OCI-LY3 (cell line): ENCODE results near the gene CHRDL2.

Source experiments
- H2AFZ ChIP-seq: fragments of 200-600, 300-600 bp; shearing (Covaris generic); 2 replicates; pipeline ENCODE4 v1.6.0; 2014; ENCODE audit warnings: antibody characterized with exemption, low read depth, low read length
- H3K27ac ChIP-seq: fragments of 200-600, 300-600 bp; sonication (generic); 2 replicates; pipeline ENCODE4 v1.5.1; 2014; ENCODE audit warnings: mild to moderate bottlenecking, low read length, moderate library complexity, mixed read lengths
- H3K27me3 ChIP-seq: fragments of 200-600, 300-600 bp; sonication (generic); 2 replicates; pipeline ENCODE4 v1.6.1; 2014; ENCODE audit warnings: low read depth, low read length, mixed read lengths
- H3K36me3 ChIP-seq: fragments of 200-600, 300-600 bp; sonication (generic); replicated peaks from 2 replicates; pipeline ENCODE3; 2014; ENCODE audit warnings: low read depth, low read length, mixed read lengths
- H3K4me1 ChIP-seq: fragments of 300-600, 200-600 bp; sonication (generic); 2 replicates; pipeline ENCODE4 v1.6.1; 2014; ENCODE audit warnings: low read length, mixed read lengths
- H3K4me2 ChIP-seq: fragments of 200-600, 300-600 bp; sonication (generic); 2 replicates; pipeline ENCODE4 v1.6.1; 2014; ENCODE audit warnings: low read length, mixed read lengths
- H3K4me3 ChIP-seq: fragments of 300-600, 200-600 bp; sonication (generic); 2 replicates; pipeline ENCODE4 v1.5.1; 2014; ENCODE audit warnings: antibody characterized with exemption, mild to moderate bottlenecking, low read length, moderate library complexity
- H3K79me2 ChIP-seq: fragments of 300-600, 200-600 bp; shearing (Covaris generic); 2 replicates; pipeline ENCODE4 v1.6.1; 2014; ENCODE audit warnings: mild to moderate bottlenecking, low read length, mixed read lengths
- H3K9ac ChIP-seq: fragments of 300-600, 200-600 bp; shearing (Covaris generic); 2 replicates; pipeline ENCODE4 v1.6.0; 2014; ENCODE audit warnings: mild to moderate bottlenecking, low read length, moderate library complexity
- H3K9me3 ChIP-seq: fragments of 200-600, 300-600 bp; shearing (Covaris generic); 2 replicates; pipeline ENCODE4 v1.6.1; 2014; ENCODE audit warnings: low read length, mixed read lengths; ENCODE audit not compliant: insufficient read depth
- H4K20me1 ChIP-seq: fragments of 200-600, 300-600 bp; sonication (generic); 2 replicates; pipeline ENCODE4 v1.6.1; 2016; ENCODE audit warnings: low read length, mixed read lengths; ENCODE audit not compliant: insufficient read depth
- EZH2phosphoT487 ChIP-seq: fragments of 200-600 bp; shearing (Covaris generic); IDR thresholded peaks from 2 replicates; pipeline ENCODE4 v1.6.1; 2018; ENCODE audit warnings: antibody characterized with exemption, mixed run types, low read depth
- TF ChIP-seq, protein P1 (sequence below): fragments of 200-600, 300-600 bp; sonication (generic); IDR thresholded peaks from 2 replicates; pipeline ENCODE4 v1.5.1; 2014; ENCODE audit warnings: antibody characterized with exemption, low read length, low read depth

The CHRDL2 gene

DNA sequence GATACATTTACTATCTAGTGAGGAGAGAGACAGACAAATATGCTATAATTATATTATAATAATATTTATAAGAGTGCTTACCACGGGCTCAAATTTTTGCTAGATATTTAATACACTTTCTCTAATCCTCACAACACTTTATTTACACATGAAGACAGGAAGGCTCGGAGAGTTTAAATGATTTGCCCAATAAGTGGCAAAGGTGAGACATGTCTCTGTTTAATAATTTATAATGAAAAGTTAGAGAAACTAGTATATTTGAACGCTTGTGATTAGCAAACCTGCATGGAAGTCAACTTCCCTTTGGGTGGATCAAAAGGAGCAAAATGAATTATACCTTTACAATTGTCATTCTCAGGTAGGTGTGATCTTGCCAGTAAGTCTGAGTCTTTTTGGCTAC lies 83.4 kb downstream of the CHRDL2 start:
- H3K9ac ChIP-seq, result no peak overlapping the region
- no peak overlapping the region for H3K27ac ChIP-seq
- H3K27me3 ChIP-seq, result no peaks in the 10 kb centered on the region
- no peak overlapping the region for H3K4me3 ChIP-seq
- TF ChIP-seq EZH2phosphoT487, result no peak
- TF ChIP-seq, protein P1, sequence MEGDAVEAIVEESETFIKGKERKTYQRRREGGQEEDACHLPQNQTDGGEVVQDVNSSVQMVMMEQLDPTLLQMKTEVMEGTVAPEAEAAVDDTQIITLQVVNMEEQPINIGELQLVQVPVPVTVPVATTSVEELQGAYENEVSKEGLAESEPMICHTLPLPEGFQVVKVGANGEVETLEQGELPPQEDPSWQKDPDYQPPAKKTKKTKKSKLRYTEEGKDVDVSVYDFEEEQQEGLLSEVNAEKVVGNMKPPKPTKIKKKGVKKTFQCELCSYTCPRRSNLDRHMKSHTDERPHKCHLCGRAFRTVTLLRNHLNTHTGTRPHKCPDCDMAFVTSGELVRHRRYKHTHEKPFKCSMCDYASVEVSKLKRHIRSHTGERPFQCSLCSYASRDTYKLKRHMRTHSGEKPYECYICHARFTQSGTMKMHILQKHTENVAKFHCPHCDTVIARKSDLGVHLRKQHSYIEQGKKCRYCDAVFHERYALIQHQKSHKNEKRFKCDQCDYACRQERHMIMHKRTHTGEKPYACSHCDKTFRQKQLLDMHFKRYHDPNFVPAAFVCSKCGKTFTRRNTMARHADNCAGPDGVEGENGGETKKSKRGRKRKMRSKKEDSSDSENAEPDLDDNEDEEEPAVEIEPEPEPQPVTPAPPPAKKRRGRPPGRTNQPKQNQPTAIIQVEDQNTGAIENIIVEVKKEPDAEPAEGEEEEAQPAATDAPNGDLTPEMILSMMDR, result no peak
- no peaks in the 10 kb centered on the region for H3K79me2 ChIP-seq
- H3K4me2 ChIP-seq, result no peak overlapping the region
- peaks cover 67% of the 10 kb centered on the region for H3K36me3 ChIP-seq
- no peaks in the 10 kb centered on the region for H3K4me1 ChIP-seq
- H4K20me1 ChIP-seq, result no peaks in the 10 kb centered on the region
- H2AFZ ChIP-seq, result no peak overlapping the region
- no peaks in the 10 kb centered on the region for H3K9me3 ChIP-seq

DNA sequence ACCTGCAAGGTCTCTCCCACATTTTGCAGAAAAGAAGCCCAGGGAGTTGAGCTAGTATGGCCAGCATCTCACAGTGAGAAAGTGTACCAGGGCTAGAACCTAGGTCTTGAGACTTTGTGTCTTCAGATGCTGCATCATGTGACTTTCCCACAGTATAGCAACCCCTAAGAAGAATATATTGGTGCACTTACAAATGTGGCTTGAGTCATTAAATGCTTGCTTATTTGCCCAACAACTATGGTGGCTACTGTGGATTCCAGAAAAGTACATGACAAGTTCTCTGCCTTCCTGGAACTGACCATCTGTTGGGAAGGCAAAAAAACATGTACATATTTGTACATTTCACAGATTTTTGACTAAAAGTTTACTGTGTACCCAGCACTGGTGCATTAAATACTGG lies 83.8 kb downstream of the CHRDL2 start:
- Histone ChIP-seq H3K79me2 (no peaks in the 10 kb centered on the region), H2AFZ (no peak overlapping the region), H3K27me3 (no peaks in the 10 kb centered on the region), H3K4me1 (no peaks in the 10 kb centered on the region), H3K4me3 (no peak overlapping the region), H3K27ac (no peak overlapping the region), H3K9ac (no peak overlapping the region), H3K4me2 (no peak overlapping the region), H3K36me3 (peaks cover 67% of the 10 kb centered on the region), H4K20me1 (no peaks in the 10 kb centered on the region), H3K9me3 (no peaks in the 10 kb centered on the region)
- TF ChIP-seq, protein P1, result no peak
- no peak for TF ChIP-seq EZH2phosphoT487

DNA sequence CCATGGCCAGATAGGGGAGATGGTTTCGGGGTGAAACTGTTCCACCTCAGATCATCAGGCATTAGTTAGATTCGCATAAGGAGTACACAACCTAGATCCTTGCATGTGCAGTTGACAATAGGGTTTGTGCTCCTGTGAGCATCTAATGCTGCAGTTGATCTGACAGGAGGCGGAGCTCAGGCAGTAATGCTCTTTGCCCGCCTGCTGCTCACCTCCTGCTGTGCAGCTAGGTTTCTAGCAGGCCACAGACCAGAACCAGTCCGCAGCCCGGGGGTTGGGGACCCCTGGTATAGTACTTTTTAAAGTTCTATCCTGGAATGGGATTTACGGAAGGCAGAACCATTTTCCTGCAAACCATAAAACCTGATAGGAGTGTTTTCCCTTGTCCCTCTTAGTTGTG lies 84.3 kb downstream of the CHRDL2 start:
- no peak overlapping the region for H3K27ac ChIP-seq

More for the DNA sequence above, 84.3 kb downstream of the CHRDL2 start:
- H3K9me3 ChIP-seq, result no peaks in the 10 kb centered on the region
- no peak overlapping the region for H3K4me3 ChIP-seq
- H3K9ac ChIP-seq, result no peak overlapping the region
- TF ChIP-seq, protein P1, result no peak
- TF ChIP-seq EZH2phosphoT487, result no peak
- H4K20me1 ChIP-seq, result no peaks in the 10 kb centered on the region
- no peaks in the 10 kb centered on the region for H3K79me2 ChIP-seq
- no peak overlapping the region for H2AFZ ChIP-seq
- H3K4me2 ChIP-seq, result no peak overlapping the region
- H3K27me3 ChIP-seq, result no peaks in the 10 kb centered on the region
- H3K36me3 ChIP-seq, result peaks cover 69% of the 10 kb centered on the region
- H3K4me1 ChIP-seq, result no peaks in the 10 kb centered on the region
